Islet of Langerhans (tissue), 1 donor: ENCODE measurements around the gene TNFRSF8.

ENCODE experiments used
- FAIRE-seq: peaks from one replicate; lab custom pipeline; 2011; peaks lifted over from hg19 to GRCh38; lab: Jason Lieb, UNC

TNFRSF8 gene

DNA sequence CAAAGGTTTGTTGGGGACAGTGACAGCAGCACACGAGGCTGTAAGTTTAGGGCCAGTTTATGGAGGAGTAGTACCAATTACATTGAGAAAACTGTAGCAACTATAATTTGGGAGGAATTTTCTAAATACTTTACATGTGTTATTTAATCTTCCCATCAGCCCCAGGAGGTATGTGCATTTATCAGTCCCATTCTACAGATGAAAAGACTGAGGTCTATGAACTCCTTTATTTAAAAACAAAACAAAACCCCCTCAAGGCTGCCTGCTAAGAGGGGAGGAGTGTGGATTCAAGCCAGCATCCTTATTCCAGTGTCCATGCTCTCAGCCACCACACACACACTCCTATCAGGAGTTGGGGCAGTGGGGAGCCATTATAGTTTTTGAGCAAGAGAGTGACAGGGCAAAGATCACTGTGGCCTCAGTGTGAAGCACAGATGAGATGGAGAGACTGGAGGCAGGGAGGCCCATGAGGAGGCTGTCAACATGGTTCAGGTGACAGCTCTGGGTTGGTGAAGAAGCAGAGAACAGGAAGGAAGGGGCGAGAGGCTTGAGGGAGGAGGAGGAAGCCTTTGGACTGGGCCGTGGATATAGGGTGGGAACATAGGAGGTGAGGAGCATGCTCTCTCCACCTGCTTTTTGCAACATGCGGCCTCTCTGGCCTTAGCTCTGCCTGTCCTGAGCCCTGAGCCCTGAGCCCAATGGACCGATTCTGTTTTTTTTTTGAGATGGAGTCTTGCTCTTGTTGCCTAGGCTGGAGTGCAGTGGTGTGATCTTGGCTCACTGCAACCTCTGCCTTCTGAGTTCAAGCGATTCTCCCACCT, 113.4 kb downstream of the TNFRSF8 start:
- FAIRE-seq = no peak

DNA sequence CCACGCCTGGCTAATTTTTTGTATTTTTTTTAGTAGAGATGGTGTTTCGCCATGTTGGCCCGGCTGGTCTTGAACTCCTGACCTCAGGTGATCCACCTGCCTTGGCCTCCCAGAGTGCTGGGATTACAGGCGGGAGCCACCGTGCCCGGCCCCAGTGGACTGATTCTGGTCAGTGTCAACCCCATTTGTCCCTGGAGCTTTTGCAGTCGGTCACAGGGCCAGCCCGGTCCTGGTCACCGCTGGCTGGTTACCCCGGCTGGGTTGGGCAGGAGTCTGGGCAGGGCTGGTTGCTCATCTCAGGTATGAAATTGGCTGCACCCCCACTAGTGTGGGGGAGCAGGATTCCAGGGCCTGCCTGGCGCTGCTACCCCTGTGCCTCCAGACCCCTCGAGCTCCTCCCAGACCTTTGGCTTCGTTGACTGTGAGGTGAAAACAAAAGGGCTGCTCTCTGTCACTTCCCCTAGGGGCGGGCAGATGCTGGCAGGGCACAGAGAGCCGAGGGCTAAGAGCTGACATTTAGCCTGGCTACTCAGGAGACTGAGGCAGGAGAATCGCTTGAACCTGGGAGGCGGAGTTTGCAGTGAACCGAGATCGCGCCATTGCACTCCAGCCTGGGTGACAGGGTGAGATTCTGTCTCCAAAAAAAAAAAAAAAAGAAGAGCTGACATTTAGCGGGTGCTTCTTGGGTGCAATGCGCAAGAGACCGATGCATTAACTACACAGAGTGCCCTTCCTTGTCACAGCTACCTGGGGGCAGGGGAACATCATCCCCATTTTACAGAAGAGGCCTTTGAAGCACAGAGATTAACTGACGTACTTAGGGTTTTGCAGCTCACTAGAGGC, 114.3 kb downstream of the TNFRSF8 start:
- FAIRE-seq = no peak

DNA sequence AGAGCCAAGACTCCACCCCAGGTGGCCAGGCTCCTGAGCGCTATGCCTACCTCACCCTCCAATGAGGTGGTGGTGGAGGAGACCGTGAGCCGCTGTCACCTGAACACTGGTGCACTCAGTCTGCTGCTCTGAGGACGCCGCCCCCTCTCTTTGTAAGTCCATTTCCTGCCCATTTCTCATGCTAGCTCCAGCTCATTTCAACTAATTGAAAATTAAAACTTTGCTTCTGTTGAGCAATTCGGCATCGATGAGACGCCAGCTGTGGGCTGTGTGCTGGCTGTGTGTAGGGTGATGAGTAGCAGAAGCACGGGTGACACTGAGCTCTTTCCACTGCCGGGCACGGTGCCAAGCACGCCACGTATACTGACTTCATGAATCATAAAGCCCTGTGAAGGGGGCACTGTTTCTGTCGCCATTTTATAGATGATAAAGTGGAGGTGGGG, 114.9 kb downstream of the TNFRSF8 start:
- FAIRE-seq = no peak

DNA sequence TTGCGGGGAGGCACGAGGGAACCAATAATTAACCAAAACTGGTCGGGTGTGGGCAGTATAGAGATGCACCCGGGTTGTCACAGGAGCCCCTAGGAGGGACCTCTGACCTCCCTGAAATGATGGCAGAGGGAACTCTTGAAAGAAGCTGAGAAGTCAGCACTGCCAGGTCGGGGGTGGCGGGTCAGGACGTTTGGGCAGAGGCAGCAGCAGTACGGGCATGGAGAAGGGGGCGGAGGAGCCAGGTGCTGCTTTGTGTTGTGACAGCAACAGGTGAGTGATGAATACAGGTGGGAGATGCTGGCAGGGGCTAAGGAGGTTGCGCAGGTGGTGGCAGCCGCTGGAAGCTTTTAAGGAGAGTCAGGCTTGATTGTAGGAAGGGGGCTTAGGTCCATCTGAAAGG, 115.4 kb downstream of the TNFRSF8 start:
- no peak for FAIRE-seq

DNA sequence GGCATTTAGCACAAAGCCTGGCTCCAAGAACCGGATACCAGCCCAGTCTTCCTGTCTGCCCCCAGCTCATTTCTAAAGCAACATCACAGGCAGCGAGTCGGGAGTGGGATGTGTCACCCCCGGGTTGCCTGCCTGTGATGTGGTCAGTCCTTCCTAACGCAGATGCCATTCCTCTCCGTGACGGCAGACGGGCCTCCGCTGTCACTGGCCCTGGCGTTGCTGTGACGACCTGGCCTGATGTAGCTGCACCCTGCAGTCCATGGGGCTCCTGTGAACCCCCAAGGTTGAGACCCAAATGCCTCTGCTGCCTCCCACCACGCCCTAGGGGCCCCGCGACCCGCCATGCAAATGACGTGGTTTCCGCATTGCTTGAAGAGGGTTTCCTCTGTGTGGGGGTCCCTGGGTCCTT, 116.0 kb downstream of the TNFRSF8 start:
- FAIRE-seq = no peak

DNA sequence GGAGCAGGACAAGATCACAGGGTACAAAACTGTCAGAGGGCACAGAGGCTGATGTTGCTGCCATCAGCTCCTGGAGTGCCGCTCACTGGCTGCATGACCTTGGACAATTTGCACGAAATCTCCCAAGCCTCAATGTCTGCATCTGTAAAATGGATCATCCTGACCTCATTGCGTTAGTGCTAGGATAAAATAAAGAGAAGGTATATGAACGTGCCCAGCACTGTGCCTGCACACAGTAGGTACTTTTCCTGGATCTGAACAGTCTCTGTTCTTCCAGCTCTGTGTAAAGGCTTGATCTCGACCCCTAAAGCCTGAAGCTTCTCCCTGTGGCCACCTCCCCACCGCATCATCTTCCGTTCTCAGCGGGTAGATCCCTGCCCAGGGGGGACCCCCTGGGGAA, 116.6 kb downstream of the TNFRSF8 start:
- no peak for FAIRE-seq

DNA sequence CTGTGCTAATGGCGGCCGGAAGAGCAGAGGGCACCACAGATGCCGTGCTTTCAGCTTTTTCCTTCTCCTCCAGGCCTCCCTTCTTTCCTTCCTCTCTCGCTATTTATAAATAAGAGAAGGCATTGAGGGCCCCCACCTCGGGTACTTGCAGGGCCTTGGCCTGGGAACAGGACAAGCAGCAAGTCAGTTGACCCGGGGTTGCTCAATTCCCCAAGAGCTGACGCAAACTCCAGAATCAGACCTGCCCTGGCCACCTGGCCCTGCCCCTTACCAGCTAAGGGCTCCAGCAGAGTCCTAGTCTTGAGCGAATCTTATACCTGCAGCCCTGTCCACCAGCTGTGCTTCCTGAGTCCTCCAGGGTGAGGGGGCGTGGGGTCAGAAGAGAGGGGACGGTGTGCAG, 117.2 kb downstream of the TNFRSF8 start:
- FAIRE-seq = no peak

DNA sequence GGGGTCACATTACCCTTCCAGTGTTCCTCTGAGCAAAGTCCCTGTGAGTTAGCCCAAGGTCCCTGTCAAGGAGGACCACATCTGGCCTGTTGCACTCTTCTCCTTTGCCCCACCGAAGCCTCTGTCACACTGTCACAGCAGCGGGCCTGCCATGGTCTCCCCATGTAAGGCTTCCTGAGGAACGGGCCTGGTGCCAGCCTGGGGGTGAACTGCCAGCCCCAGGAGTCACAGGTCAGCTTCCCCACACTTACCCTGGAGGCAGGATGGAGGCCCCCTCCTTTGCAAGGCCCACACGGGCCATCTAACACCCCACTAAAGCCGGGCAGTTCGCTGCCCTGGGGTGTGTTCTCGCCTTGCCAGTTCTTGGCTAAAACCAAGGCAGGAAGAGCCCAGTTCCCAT, 117.8 kb downstream of the TNFRSF8 start:
- FAIRE-seq = no peak

DNA sequence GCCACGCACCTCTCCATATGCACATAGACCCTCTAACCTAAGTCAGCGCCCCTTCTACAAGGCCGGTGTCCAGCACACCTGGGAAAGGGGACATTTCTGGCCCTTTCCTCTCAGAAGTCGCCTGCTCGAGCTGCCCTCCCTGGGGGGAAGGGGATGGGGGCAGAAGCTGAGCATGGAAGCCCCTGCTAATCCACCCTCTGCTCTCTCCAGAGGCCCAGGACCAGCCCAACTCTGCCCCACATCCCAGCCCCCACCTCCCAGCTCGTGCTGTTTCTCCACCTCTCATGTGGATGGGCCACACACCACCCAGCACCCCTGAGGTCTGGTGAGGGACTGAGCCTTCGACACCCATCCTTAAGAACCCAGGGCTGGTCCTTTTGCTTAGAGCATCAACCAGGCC, 118.5 kb downstream of the TNFRSF8 start:
- no peak for FAIRE-seq

DNA sequence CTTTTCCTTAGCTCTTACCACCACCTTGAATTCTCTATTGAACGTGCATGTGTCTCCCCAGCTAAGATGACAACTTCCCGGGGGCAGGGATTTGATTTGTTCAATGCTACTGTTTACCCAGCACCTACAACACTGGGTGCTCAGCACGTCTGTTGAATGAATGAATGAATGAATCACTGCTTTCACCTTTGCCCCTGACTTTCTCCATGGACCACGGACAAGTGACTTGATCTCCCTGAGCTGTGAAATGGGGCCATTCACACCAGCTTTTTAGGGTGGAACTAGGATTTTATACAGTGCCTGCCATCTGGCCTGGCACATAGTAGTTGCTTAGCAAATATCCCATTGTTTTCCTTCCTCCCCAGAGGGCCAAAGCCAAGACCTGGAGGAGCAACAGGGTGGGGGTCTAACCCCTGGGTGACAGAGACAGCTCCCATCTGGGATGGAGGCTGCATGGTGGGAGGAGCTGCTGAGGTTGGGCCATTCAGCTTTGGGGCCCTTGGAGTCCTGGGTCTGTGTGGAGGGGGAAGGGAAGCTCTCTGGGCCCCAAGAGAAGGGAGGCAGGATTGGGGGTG, 119.4 kb downstream of the TNFRSF8 start:
- FAIRE-seq = no peak

DNA sequence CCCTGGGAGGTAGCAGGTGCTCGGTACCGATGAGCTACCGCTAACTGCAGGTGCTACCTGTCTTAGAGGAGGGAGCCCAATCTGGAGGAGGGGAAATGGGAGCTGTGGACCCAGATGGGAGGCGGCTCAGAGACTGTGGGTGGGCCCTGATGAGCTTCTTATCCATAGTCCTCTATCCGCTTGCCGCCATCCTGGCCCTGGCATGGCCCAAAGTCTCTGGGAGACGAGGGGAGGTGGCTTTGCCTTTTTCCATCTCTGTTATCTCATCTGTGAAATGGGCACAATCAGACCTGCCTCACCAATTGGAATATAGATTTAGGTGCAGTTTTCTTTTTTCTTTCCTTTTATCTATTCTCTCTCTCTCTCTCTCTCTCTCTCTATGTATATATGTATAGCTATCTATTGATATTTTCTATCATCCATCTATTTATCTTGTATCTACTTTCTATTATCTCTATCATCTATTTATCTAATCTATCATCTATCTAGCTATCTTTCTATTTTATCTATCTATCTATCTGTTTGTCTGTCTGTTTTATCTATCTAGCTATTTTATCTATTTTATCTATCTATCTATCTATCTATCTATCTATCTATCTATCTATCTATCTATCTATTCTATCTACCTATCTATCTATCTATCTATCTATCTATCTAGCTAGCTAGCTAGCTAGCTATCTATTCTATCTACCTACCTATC, 120.1 kb downstream of the TNFRSF8 start:
- no peak for FAIRE-seq

DNA sequence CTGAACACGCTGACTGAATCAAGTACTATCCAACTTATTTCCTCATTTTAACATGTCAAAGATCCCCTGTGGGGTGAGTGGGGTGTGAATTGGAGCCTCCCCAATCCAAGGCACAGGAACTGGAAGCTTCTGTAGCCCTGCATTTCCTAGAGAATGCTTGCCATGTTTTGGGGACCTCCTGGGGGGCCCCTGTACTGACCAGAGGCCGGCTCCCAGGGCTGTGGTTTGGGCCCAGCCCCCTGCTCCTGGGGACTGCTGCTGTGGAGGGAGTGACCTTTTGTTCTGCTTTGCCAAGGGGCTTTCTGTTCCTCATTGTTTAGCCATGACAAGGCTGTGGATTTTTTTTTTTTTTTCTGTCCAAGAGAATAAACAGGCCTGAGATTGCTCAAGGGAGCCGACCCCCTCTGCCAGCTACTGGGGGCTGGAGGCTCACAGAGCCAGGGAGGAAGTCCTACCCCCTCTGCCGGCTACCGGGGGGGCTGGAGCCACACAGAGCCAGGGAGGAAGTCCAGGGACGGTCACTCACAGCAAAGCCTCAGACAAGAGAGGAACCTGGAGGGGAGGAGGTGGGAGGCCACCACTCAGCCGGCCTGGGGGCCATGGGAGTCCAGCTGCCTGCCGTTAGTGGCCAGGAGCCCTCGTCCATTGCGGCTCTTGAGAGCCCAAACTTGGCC, 121.0 kb downstream of the TNFRSF8 start:
- no peak for FAIRE-seq

DNA sequence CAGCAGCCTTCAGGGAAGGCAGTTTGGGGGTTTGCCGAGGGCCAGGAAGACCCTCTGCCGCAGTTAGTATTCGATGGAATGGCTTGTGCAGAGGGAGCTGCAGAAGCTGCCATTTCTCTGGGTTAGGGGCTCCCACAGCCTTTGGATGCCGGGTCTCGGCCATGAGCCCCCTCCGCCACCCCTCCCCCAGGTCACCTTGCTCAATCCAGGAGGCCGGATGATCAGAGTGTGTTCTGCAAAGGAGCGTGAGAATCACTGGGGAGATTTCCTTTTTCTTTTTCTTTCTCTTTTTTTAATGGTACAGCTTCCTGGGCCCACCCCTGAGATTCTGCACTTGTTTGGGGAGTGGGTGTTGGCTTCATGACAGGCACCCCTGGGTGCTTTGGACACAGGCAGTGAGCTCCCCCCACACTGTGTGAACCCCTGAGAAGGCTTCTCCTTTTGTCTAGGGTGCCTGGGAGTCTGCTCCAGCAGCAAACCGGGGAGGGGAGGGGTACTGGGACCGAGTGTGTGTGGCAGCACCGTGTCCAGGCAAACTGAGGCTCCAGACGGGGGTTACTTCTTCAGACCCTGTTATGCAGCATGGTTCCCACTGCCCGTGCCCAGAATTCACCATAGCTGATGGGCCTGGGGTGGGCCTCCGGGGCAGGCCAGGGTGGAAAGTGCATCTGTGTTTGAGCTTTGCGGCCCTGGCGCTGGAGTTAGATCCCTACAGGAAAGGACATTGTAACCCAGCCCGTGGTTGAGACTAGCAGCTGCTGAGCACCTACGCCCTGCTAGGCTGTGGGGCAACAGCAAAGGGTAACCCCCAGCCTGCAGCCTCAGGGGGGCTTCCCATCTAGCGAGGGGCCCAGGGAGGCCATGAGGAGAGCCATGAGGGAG, 122.2 kb downstream of the TNFRSF8 start:
- FAIRE-seq = no peak

DNA sequence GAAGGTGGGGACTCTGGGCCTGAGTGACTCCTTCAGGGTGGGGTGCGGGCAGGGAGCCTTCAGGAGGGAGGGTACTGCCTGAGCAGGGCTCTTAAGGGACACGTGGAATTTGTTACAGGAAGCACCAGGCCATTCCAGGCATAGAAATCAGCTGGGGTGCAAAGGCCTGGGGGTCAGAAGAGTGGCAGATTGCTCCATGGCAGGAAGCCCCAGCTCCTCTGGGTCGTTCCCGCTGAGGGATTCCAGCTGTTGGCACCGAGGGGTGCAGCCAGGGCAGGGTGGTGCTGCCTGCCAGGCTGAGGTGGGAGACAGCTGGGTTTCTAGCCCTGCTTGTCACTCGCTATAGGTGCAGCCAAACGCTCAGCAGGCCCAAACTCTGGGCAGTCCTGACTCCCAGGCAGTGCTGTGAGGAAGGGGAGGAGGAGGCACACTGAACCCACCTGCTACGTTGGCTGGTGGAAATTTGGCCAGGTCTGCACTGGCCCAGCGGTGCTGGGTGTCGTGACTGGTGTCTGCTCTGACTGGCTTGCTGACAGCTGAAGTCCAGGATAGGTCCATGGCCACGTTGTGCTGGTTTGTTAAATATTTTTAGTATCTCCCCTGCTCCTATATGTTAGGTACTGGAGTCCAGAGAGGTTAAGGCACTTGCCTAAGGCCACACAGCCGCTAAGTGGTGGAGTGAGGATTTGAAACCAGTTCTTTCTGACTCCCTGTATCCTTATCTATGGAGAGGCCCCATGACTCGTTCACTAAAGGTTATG, 123.0 kb downstream of the TNFRSF8 start:
- no peak for FAIRE-seq

DNA sequence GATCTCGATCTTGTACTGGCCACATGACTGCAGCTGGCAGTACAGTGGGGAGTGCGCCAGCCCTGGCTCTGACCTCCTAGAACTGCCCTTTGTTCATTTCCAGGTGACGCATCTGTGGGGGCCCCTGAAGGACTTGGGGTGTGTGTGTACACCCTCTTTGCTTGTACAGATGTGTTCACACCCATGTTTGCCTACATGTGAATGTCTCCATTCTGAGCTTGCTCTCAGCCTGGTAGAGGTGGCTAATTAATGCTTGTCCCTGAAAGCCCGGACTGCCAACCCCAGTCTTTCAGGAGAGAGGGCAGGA, 123.5 kb downstream of the TNFRSF8 start:
- no peak for FAIRE-seq

DNA sequence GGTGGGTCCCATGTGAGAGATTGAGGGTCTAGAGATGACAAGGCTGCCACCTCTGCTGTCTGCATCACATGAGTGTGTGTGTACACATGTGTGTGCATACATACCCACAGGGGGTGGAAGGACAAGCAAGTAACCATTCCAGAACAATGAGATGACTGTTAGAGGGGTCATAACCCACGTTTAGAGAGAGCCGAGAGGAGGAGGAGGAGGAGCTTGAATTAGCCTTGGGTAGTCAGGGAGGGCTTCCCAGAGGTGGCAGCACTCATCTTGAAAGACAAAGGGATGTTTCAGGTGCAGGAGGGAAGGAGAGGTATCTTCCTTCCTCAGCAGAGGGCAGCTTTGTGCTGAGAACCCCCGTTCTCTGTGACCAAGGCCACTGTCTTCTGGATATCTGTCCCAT, 125.0 kb downstream of the TNFRSF8 start:
- FAIRE-seq = no peak

DNA sequence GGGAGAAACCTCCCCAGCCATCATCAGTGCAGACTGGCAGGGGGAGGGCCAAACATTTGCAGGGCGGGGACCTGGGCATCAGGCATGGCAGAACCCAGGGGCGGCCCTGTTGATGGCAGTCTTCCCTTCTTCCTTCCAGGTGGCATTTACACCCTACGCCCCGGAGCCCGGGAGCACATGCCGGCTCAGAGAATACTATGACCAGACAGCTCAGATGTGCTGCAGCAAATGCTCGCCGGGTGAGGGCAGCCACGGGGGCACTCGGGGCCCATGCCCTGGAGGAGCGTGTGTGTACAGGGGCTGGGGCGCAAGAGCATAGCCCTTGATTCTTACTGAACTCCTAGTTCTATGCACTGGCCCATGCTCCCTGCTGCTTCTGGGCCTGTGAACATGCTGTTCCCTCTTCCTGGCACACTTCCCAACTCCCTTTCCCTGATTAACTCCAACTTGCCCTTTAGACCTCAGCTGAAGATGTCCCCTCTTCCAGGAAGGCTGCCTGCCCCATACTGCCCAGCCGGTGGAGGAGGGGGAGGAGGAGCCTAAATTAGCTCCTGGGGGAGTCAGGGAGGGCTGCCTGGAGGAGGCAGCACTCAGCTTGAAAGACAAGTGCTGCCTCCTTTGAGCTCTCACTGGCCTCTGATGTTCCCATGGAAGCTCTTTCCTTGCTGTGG, 125.7 kb downstream of the TNFRSF8 start:
- no peak for FAIRE-seq

DNA sequence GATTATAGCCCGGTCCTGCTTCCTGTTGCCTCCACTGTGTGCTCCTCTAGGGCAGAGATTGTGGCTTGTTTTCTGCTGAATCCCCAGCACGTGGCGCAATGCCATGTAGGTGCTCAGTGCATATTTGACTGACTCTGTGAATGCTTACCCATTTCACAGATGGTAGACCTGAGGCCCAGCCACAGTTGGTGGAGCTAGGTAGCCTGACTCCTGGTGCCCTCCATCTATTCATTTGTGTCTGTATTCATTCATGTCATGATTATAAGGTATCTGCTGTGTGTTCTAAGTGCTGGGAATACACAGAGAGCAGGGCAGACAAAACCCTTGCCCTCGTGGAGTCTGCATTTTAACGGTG, 126.2 kb downstream of the TNFRSF8 start:
- no peak for FAIRE-seq

DNA sequence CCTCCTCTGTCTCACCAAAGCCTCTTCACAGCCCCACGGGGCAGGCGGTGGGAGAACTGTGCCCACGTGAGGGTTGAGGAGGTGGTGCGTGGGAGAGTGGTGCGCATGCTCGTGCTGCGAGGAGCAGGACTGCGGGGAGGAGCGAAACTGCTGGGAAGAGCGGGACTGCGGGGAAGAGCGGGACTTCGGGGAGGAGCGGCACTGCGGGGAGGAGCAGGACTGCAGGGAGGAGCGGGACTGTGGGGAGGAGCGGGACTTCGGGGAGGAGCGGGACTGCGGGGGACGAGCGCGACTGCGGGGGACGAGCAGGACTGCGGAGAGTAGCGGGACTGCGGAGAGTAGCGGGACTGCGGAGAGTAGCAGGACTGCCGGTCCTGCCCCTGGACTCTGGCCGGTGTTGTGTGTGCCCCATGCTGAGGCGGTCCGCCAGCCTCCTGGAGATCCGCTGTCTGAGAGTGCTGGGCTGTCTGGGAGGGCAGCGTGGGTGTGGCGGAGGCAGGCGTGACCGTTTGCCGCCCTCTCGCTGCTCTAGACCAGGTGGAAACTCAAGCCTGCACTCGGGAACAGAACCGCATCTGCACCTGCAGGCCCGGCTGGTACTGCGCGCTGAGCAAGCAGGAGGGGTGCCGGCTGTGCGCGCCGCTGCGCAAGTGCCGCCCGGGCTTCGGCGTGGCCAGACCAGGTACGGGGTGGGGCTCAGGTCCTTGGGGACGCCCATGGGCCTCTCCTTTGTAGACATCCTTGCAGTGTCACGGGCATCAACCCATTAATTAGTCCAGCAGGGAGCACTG, 128.3 kb downstream of the TNFRSF8 start:
- FAIRE-seq = no peak
